Measurements from ENCODE around the gene NOD2.

- TF ChIP-seq CTCF (IDR thresholded peaks at IDR 0.05) (no peak), ZFX (IDR thresholded peaks at IDR 0.05; ENCODE audit: borderline replicate concordance) (no peak)
Observed at GRCh38 chr16:50735629-50736122, 42.3 kb downstream of the NOD2 start.
